H1 (cell line): ENCODE measurements around the gene FAR2. TPM values are rescaled to one million over a fixed set of nuclear protein-coding genes. Genes with fewer than 3 reads are reported as not detected.

Source experiments
- CTCF ChIA-PET: fragments of 300-600 bp; sonication (Branson Sonifier 250); formaldehyde crosslinking; loops from one replicate; lab custom pipeline; 2021; ENCODE audit not compliant: partially characterized antibody; lab: Charles Lee
- POLR2A ChIA-PET: fragments of 300-600 bp; sonication (Branson Sonifier 250); formaldehyde crosslinking; loops from one replicate; lab custom pipeline; 2021; ENCODE audit warnings: inconsistent platforms; ENCODE audit not compliant: partially characterized antibody; lab: Charles Lee
- DNase-seq, 2 experiments: peaks; one replicate each; pipeline versions ENCODE4 v3.0.0 to v3.0.0-alpha.2; 2010 to 2022; ENCODE audit warnings: low spot score in 2 of 2, low read depth in 1 of 2, mixed read lengths in 1 of 2
- FAIRE-seq: peaks from 2 replicates; lab custom pipeline; 2011; peaks lifted over from hg19 to GRCh38; lab: Jason Lieb, UNC
- H2AFZ ChIP-seq: 2 replicates; pipeline ENCODE4 v1.8.1; 2012; ENCODE audit warnings: low read length, inconsistent platforms
- H2AK5ac ChIP-seq: 2 replicates; pipeline ENCODE4 v1.6.1; 2013; ENCODE audit warnings: low read depth, low read length
- H2BK120ac ChIP-seq: replicated peaks from 2 replicates; pipeline ENCODE3; 2013; ENCODE audit warnings: low read depth, low read length, inconsistent platforms
- H2BK12ac ChIP-seq: 2 replicates; pipeline ENCODE4 v1.6.1; 2013; ENCODE audit warnings: low read depth, low read length
- H2BK15ac ChIP-seq: 2 replicates; pipeline ENCODE4 v1.6.1; 2013; ENCODE audit warnings: low read length
- H2BK20ac ChIP-seq: 2 replicates; pipeline ENCODE4 v1.6.1; 2013; ENCODE audit warnings: low read length
- H2BK5ac ChIP-seq: 2 replicates; pipeline ENCODE4 v1.6.1; 2013; ENCODE audit warnings: low read depth, low read length
- H3K14ac ChIP-seq: 2 replicates; pipeline ENCODE4 v1.6.1; 2013; ENCODE audit warnings: inconsistent platforms; ENCODE audit not compliant: insufficient read length
- H3K18ac ChIP-seq: 2 replicates; pipeline ENCODE4 v1.6.1; 2013; ENCODE audit warnings: low read length; ENCODE audit errors: extremely low read depth
- H3K23ac ChIP-seq: 2 replicates; pipeline ENCODE4 v1.6.1; 2013; ENCODE audit warnings: inconsistent platforms; ENCODE audit not compliant: insufficient read length
- H3K23me2 ChIP-seq: 2 replicates; pipeline ENCODE4 v1.6.1; 2013; ENCODE audit warnings: low read depth, low read length
- H3K27ac ChIP-seq: 2 replicates; pipeline ENCODE4 v1.6.1; 2011; ENCODE audit warnings: low read depth, low read length, inconsistent platforms
- H3K27me3 ChIP-seq, 4 experiments: replicated peaks in 1 of 4; 1 replicate in 1 of 4; 2 replicates in 3 of 4; pipeline versions ENCODE4 v1.6.1 to v1.8.1; 2011 to 2013; ENCODE audit warnings: low read length in 3 of 4, mild to moderate bottlenecking in 3 of 4, inconsistent platforms in 2 of 4, mixed read lengths in 2 of 4, moderate library complexity in 1 of 4; ENCODE audit not compliant: control insufficient read depth in 3 of 4, insufficient read depth in 3 of 4; ENCODE audit errors: extremely low read depth in 1 of 4
- H3K36me3 ChIP-seq, 4 experiments: 2 replicates each; pipeline versions ENCODE4 v1.6.1 to v1.8.1; 2011 to 2013; ENCODE audit warnings: mild to moderate bottlenecking in 4 of 4, low read length in 3 of 4, moderate library complexity in 2 of 4, control low read depth in 1 of 4, inconsistent platforms in 1 of 4; ENCODE audit not compliant: insufficient read depth in 4 of 4, control insufficient read depth in 2 of 4
- H3K4ac ChIP-seq: replicated peaks from 2 replicates; pipeline ENCODE3; 2013; ENCODE audit warnings: low read length, low read depth, mixed read lengths, inconsistent platforms; ENCODE audit not compliant: insufficient read length
- H3K4me1 ChIP-seq, 4 experiments: replicated peaks in 1 of 4; 1 replicate in 1 of 4; 2 replicates in 3 of 4; pipeline versions ENCODE4 v1.6.1 to v1.8.1; 2011 to 2013; ENCODE audit warnings: low read length in 3 of 4, inconsistent platforms in 2 of 4, mixed read lengths in 1 of 4; ENCODE audit not compliant: insufficient read depth in 4 of 4, control insufficient read depth in 3 of 4
- H3K4me2 ChIP-seq, 2 experiments: 2 replicates each; pipeline versions ENCODE4 v1.6.1 to v1.8.1; 2011 to 2013; ENCODE audit warnings: low read depth in 2 of 2, low read length in 2 of 2, control low read depth in 1 of 2, inconsistent platforms in 1 of 2, mild to moderate bottlenecking in 1 of 2; ENCODE audit not compliant: insufficient read depth in 1 of 2
- H3K4me3 ChIP-seq, 4 experiments: fragments of 200-600, 300-600 bp in 1 of 4; sonication (generic), shearing (Covaris generic), sonication (Bioruptor Twin) in 1 of 4; 2 replicates each; pipeline versions ENCODE4 v1.5.1 to v1.8.1; 2011 to 2016; ENCODE audit warnings: low read length in 4 of 4, low read depth in 3 of 4, control low read depth in 2 of 4, inconsistent platforms in 2 of 4, mild to moderate bottlenecking in 2 of 4, mixed read lengths in 1 of 4, moderate library complexity in 1 of 4; ENCODE audit not compliant: insufficient read depth in 2 of 4; ENCODE audit errors: extremely low read depth in 1 of 4
- H3K56ac ChIP-seq: replicated peaks from 2 replicates; pipeline ENCODE3; 2013; ENCODE audit warnings: low read depth, mild to moderate bottlenecking, mixed read lengths, low read length, inconsistent platforms; ENCODE audit not compliant: insufficient read length
- H3K79me1 ChIP-seq: 2 replicates; pipeline ENCODE4 v1.6.1; 2013; ENCODE audit warnings: low read depth, low read length, control low read depth
- H3K79me2 ChIP-seq, 2 experiments: 2 replicates each; pipeline versions ENCODE4 v1.6.1 to v1.8.1; 2012 to 2013; ENCODE audit warnings: low read length in 2 of 2, mild to moderate bottlenecking in 2 of 2, inconsistent platforms in 1 of 2; ENCODE audit not compliant: insufficient read depth in 2 of 2, control insufficient read depth in 1 of 2
- H3K9ac ChIP-seq, 4 experiments: replicated peaks in 1 of 4; 1 replicate in 1 of 4; 2 replicates in 3 of 4; pipeline versions ENCODE4 v1.6.1 to v1.8.1; 2011 to 2013; ENCODE audit warnings: low read depth in 3 of 4, low read length in 3 of 4, control low read depth in 2 of 4, mild to moderate bottlenecking in 2 of 4, moderate library complexity in 2 of 4, inconsistent platforms in 1 of 4; ENCODE audit errors: extremely low read depth in 1 of 4
- H3K9me3 ChIP-seq, 2 experiments: 2 replicates each; pipeline versions ENCODE4 v1.6.1 to v1.8.1; 2012 to 2013; ENCODE audit warnings: mild to moderate bottlenecking in 2 of 2, moderate library complexity in 2 of 2, control low read depth in 1 of 2, inconsistent platforms in 1 of 2, low read depth in 1 of 2, low read length in 1 of 2, mixed read lengths in 1 of 2; ENCODE audit not compliant: insufficient read depth in 2 of 2
- H4K20me1 ChIP-seq, 2 experiments: replicated peaks in 1 of 2; 2 replicates each; pipeline versions ENCODE3 to v1.8.1; 2011 to 2013; ENCODE audit warnings: inconsistent platforms in 2 of 2, low read length in 2 of 2, mild to moderate bottlenecking in 1 of 2; ENCODE audit not compliant: insufficient read depth in 2 of 2, control insufficient read depth in 1 of 2
- H4K5ac ChIP-seq: 2 replicates; pipeline ENCODE4 v1.6.1; 2013; ENCODE audit warnings: low read length, low read depth, mixed read lengths, inconsistent platforms; ENCODE audit not compliant: insufficient read length
- H4K8ac ChIP-seq: 2 replicates; pipeline ENCODE4 v1.8.0; 2013; ENCODE audit warnings: mild to moderate bottlenecking, moderate library complexity, low read length, inconsistent platforms; ENCODE audit not compliant: insufficient read depth; ENCODE audit errors: extremely low read depth
- H4K91ac ChIP-seq: replicated peaks from 2 replicates; pipeline ENCODE3; 2013; ENCODE audit warnings: low read length, mixed read lengths, inconsistent platforms; ENCODE audit not compliant: insufficient read length
- ATF3 ChIP-seq: IDR thresholded peaks from 2 replicates; pipeline ENCODE4 v1.6.1; 2011; ENCODE audit warnings: low read depth, mild to moderate bottlenecking, low read length; ENCODE audit not compliant: insufficient read depth
- BACH1 ChIP-seq: IDR thresholded peaks from 2 replicates; pipeline ENCODE4 v1.6.1; 2012; ENCODE audit warnings: low read length, improper control_type of control experiment
- BCL11A ChIP-seq, 2 experiments: IDR thresholded peaks; one replicate each; pipeline ENCODE4 v1.6.1; 2011; ENCODE audit warnings: low read depth in 2 of 2, low read length in 2 of 2, mild to moderate bottlenecking in 2 of 2
- CBX5 ChIP-seq: fragments of 300-800, 300-1000 bp; sonication (generic); IDR thresholded peaks from 2 replicates; pipeline ENCODE4 v1.7.1; 2016; ENCODE audit warnings: antibody characterized with exemption, low read length, low read depth
- CHD2 ChIP-seq: IDR thresholded peaks from 2 replicates; pipeline ENCODE4 v1.6.1; 2012; ENCODE audit warnings: low read length, improper control_type of control experiment
- CREB1 ChIP-seq: IDR thresholded peaks from 2 replicates; pipeline ENCODE4 v1.6.1; 2012; ENCODE audit warnings: inconsistent platforms
- HDAC6 ChIP-seq: IDR thresholded peaks from one replicate; pipeline ENCODE4 v1.7.1; 2012; ENCODE audit warnings: low read depth, mild to moderate bottlenecking, inconsistent platforms, low read length, moderate library complexity
- JUND ChIP-seq: IDR thresholded peaks from 2 replicates; pipeline ENCODE4 v1.6.1; 2011; ENCODE audit warnings: mild to moderate bottlenecking, improper control_type of control experiment, low read length
- NRF1 ChIP-seq: IDR thresholded peaks from 2 replicates; pipeline ENCODE4 v1.6.1; 2011; ENCODE audit warnings: mild to moderate bottlenecking, low read depth, low read length, improper control_type of control experiment
- PHF8 ChIP-seq: fragments of 200-600 bp; sonication (generic); conservative IDR thresholded peaks from 2 replicates; pipeline ENCODE4 v1.7.1; 2012; ENCODE audit warnings: low read depth, mild to moderate bottlenecking, inconsistent platforms, low read length, moderate library complexity
- POLR2A ChIP-seq, 2 experiments: IDR thresholded peaks; 1 replicate in 1 of 2; 2 replicates in 1 of 2; pipeline ENCODE4 v1.6.1; 2011; ENCODE audit warnings: low read depth in 2 of 2, low read length in 2 of 2, mild to moderate bottlenecking in 2 of 2; ENCODE audit errors: control extremely low read depth in 1 of 2
- POU5F1 ChIP-seq: IDR thresholded peaks from 2 replicates; pipeline ENCODE4 v1.6.1; 2011; ENCODE audit warnings: low read depth, mild to moderate bottlenecking, low read length, moderate library complexity
- SP1 ChIP-seq: IDR thresholded peaks from 2 replicates; pipeline ENCODE4 v1.6.1; 2011; ENCODE audit warnings: low read depth, low read length
- WGBS, 2 experiments: shearing (Covaris generic) in 1 of 2; methylation state at CpG; one replicate each; pipeline versions ENCODE4 v1.1.6 to v1.1.7; 2013 to 2015; ENCODE audit warnings: low lambda C conversion rate in 2 of 2, mixed read lengths in 2 of 2, inconsistent platforms in 1 of 2, low coverage in 1 of 2, missing lambda C conversion rate in 1 of 2; ENCODE audit not compliant: insufficient replicate concordance in 2 of 2, insufficient coverage in 1 of 2, insufficient read length in 1 of 2; ENCODE audit errors: extremely low coverage in 1 of 2, missing lambda C conversion rate in 1 of 2; 5-methylcytosine and 5-hydroxymethylcytosine counted together
- polyA plus RNA-seq, 7 experiments: library from polyadenylated mRNA; depleted of rRNA in 3 of 7; stranded (reverse) in 5 of 7; unstranded in 2 of 7; fragments of >200 nt in 5 of 7; fragments of 200-250 nt in 2 of 7; gene quantifications; 1 replicate in 5 of 7; 2 replicates in 1 of 7; 4 replicates in 1 of 7; pipeline versions ENCODE4 v1.2.1 to v1.2.3, GENCODE V29; 2011 to 2013; ENCODE audit warnings: missing spikeins in 2 of 7, mixed read lengths in 2 of 7
- total RNA-seq: library from RNA; stranded (reverse); fragmentation: NEBNext Ultra II Directional; extraction: Animal tissue kit (Norgen Biotek cat#: 25700); gene quantifications from 2 replicates; pipeline ENCODE4 v1.2.1, GENCODE V29; 2021

FAR2 gene
- total and polyA plus RNA-seq, 2 of the 8 experiments (the other 6 are each of a cell fraction or from before 2014, with no cell fraction given): 24.0 to 24.1 TPM

- Histone ChIP-seq H2BK20ac (no peak overlapping the region), H2AFZ (no peak overlapping the region)
- 88% methylated on average over 5 of the region's 5 CpGs; no CpG with 5 or more reads in 1 of the 2 experiments for WGBS, 2 experiments
Measured at GRCh38 chr12:29110506-29111442, 38.3 kb upstream of the FAR2 start.

More at GRCh38 chr12:29110506-29111442, 38.3 kb upstream of the FAR2 start:
- no peak for FAIRE-seq
- no peak overlapping the region for H3K27ac ChIP-seq
- CTCF ChIA-PET: interaction anchor here (0.6 to 1.3 kb wide), 3 partner anchors 8 to 196 kb away, joined by 3 to 4 read pairs (median 3); no protein-coding TSS in a partner anchor
- H3K36me3 ChIP-seq: no peaks in the 10 kb centered on the region
- TF ChIP-seq SP1 (no peak), NRF1 (no peak), CBX5 (no peak), ATF3 (no peak), POLR2A (IDR thresholded peaks at IDR 0.05; ENCODE audit: control extremely low read depth in 1 of 2, low read depth in 2 of 2, low read length in 2 of 2) (no peak), HDAC6 (no peak), CHD2 (no peak), PHF8 (no peak), JUND (no peak), BCL11A (IDR thresholded peaks at IDR 0.05; ENCODE audit: low read depth in 2 of 2, low read length in 2 of 2) (no peak), POU5F1 (no peak), BACH1 (no peak), CREB1 (no peak)
- TF ChIP-seq, all 59 proteins: peak for 0
- no peak overlapping the region for H3K4me3 ChIP-seq
- no peak for DNase-seq
- no peak overlapping the region for H2BK5ac ChIP-seq
- H2AK5ac ChIP-seq: no peak overlapping the region
- H3K9me3 ChIP-seq: no peaks in the 10 kb centered on the region
- no peaks in the 10 kb centered on the region for H3K79me1 ChIP-seq
- no peak overlapping the region for H2BK120ac ChIP-seq
- H3K14ac ChIP-seq: no peak overlapping the region
- no peaks in the 10 kb centered on the region for H3K27me3 ChIP-seq
- H3K4ac ChIP-seq: no peak overlapping the region
- no peak overlapping the region for H3K56ac ChIP-seq
- H4K5ac ChIP-seq: no peak overlapping the region
- H3K4me2 ChIP-seq: no peak overlapping the region
- H3K9ac ChIP-seq: no peak overlapping the region
- peaks cover 2% of the 10 kb centered on the region; the same call in 1 of the 2 replicates for H3K23me2 ChIP-seq
- no peak overlapping the region for H4K8ac ChIP-seq
- H2BK12ac ChIP-seq: no peak overlapping the region
- POLR2A ChIA-PET: no interaction called here
- no peaks in the 10 kb centered on the region for H4K20me1 ChIP-seq
- no peak overlapping the region for H4K91ac ChIP-seq
- no peaks in the 10 kb centered on the region for H3K4me1 ChIP-seq
- no peak overlapping the region for H3K23ac ChIP-seq
- H2BK15ac ChIP-seq: no peak overlapping the region
- H3K79me2 ChIP-seq: no peaks in the 10 kb centered on the region
- H3K18ac ChIP-seq: no peak overlapping the region
